Gastrocnemius medialis (tissue), 4 donors: ENCODE measurements around the gene UBFD1.

Experiments used
- CTCF ChIP-seq, 5 experiments: fragments of 450-650 bp in 3 of 5; fragments of 200-600 bp in 2 of 5; sonication (generic) in 2 of 5; IDR thresholded peaks in 4 of 5; conservative IDR thresholded peaks in 1 of 5; 1 replicate in 4 of 5; 2 replicates in 1 of 5; pipeline ENCODE4 v1.5.1; 2016 to 2019; ENCODE audit warnings: antibody characterized with exemption in 5 of 5, mild to moderate bottlenecking in 3 of 5, moderate library complexity in 3 of 5
- POLR2A ChIP-seq, 2 donors: fragments of 450-650 bp; IDR thresholded peaks; one replicate each; pipeline ENCODE4 v1.6.1; 2017; ENCODE audit warnings: antibody characterized with exemption in 2 of 2, mild to moderate bottlenecking in 2 of 2, moderate library complexity in 2 of 2

- TF ChIP-seq CTCF (IDR thresholded peaks at IDR 0.05 in 4 of 5, conservative IDR thresholded peaks at IDR 0.05 in 1 of 5) (no peak), POLR2A (IDR thresholded peaks at IDR 0.05) (no peak)
Measured at GRCh38 chr16:23509782-23510163, 47.8 kb upstream of the UBFD1 start.
